KOPT-K1 (cell line): Measurements from ENCODE around the gene RHOXF2.
"Not testable (repeated sequence)": the region's sequence is repeated elsewhere in the genome, so short reads cannot be mapped to it uniquely, and the experiment has no call there.

Source experiments
- H3K27ac ChIP-seq: fragments of 200-600 bp; sonication (generic); 2 replicates; pipeline ENCODE4 v1.5.1; 2016; ENCODE audit warnings: antibody characterized with exemption, mild to moderate bottlenecking, low read depth, low read length; ENCODE audit not compliant: poor library complexity, severe bottlenecking
- H3K36me3 ChIP-seq: fragments of 200-600 bp; sonication (generic); 2 replicates; pipeline ENCODE4 v1.5.1; 2017; ENCODE audit warnings: antibody characterized with exemption, mild to moderate bottlenecking, low read length, moderate library complexity; ENCODE audit not compliant: insufficient read depth
- H3K9me3 ChIP-seq: fragments of 200-600 bp; sonication (generic); 2 replicates; pipeline ENCODE4 v1.5.1; 2017; ENCODE audit warnings: antibody characterized with exemption, low read length, mild to moderate bottlenecking; ENCODE audit not compliant: insufficient read depth, poor library complexity, severe bottlenecking

The RHOXF2 gene

GRCh38 chrX:120150109-120150744 lies 8.2 kb upstream of the RHOXF2 start:
- not testable (repeated sequence) for H3K36me3 ChIP-seq, H3K27ac ChIP-seq, H3K9me3 ChIP-seq

GRCh38 chrX:120159086-120159485 lies 673 bp downstream of the RHOXF2 start:
- H3K9me3 ChIP-seq, H3K27ac ChIP-seq, H3K36me3 ChIP-seq: not testable (repeated sequence)

- not testable (repeated sequence) for H3K27ac ChIP-seq, H3K9me3 ChIP-seq, H3K36me3 ChIP-seq
Observed at GRCh38 chrX:120193254-120193653, 34.8 kb downstream of the RHOXF2 start.

- H3K36me3 ChIP-seq, H3K27ac ChIP-seq, H3K9me3 ChIP-seq: not testable (repeated sequence)
Observed at GRCh38 chrX:120193720-120194119, 35.3 kb downstream of the RHOXF2 start.

- H3K9me3 ChIP-seq, H3K36me3 ChIP-seq, H3K27ac ChIP-seq: not testable (repeated sequence)
Observed at GRCh38 chrX:120195786-120196185, 37.4 kb downstream of the RHOXF2 start.

GRCh38 chrX:120196626-120197283 lies 38.3 kb downstream of the RHOXF2 start:
- not testable (repeated sequence) for H3K9me3 ChIP-seq, H3K27ac ChIP-seq, H3K36me3 ChIP-seq

GRCh38 chrX:120200851-120201250 lies 42.4 kb downstream of the RHOXF2 start:
- Histone ChIP-seq H3K9me3 (no peaks in the 10 kb centered on the region), H3K27ac (no peak overlapping the region), H3K36me3 (no peaks in the 10 kb centered on the region)

- Histone ChIP-seq H3K36me3 (no peaks in the 10 kb centered on the region), H3K27ac (no peak overlapping the region), H3K9me3 (no peaks in the 10 kb centered on the region)
Observed at GRCh38 chrX:120205816-120206753, 47.7 kb downstream of the RHOXF2 start.

GRCh38 chrX:120207009-120207605 lies 48.7 kb downstream of the RHOXF2 start:
- no peaks in the 10 kb centered on the region for H3K9me3 ChIP-seq
- H3K36me3 ChIP-seq: no peaks in the 10 kb centered on the region
- H3K27ac ChIP-seq: no peak overlapping the region

GRCh38 chrX:120213438-120214265 lies 55.2 kb downstream of the RHOXF2 start:
- H3K9me3 ChIP-seq: no peaks in the 10 kb centered on the region
- H3K27ac ChIP-seq: no peak overlapping the region
- no peaks in the 10 kb centered on the region for H3K36me3 ChIP-seq
